HG03442 (cell line): ENCODE data around the gene TBC1D10A.

Experiments
- ATAC-seq: cut with Tn5 transposase; IDR thresholded peaks from one replicate; pipeline ENCODE4 v1.9.1; 2021; ENCODE audit warnings: mild to moderate bottlenecking, moderate library complexity; ENCODE audit not compliant: unreplicated experiment

The TBC1D10A gene

DNA sequence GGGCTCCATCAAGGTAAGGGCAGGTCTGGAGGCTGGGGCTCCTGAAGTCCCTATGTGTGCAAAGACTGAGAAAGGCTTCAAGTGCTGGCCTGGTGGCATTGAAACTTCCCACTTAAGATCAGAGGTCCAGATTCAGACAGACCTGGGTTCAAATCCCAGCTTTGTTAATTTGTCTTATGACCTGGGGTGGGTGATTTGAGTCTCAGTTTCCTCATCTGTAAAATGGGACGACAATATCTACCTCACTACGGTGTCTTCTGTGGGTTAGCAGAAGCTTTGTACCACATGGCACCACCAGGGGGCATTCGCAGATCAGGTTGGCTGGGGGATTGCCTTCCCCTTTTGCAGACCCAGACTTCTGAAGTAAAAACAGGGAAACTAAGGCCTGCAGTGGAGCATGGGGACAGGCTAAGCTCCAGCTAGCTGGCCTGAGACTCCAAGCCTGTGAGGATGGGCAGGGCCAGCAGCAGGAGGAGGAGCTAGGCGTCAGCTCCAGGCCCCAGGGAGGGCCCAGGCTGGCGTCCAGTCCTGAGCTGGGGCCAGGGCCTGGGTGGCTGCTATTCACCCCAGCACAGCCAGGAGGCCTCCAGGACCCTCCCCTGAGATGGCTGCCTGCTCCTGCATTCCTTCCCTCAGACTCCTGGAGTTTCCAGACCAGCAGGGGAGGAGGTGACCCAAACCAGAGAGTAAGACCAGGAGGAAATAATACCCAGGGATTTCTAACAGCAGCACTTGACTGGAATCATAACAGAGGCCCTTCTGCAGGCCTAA lies 38.9 kb downstream of the TBC1D10A start:
- no peak for ATAC-seq

GRCh38 chr22:30286813-30287647 lies 39.7 kb downstream of the TBC1D10A start:
- ATAC-seq = no peak

- ATAC-seq = no peak
These were observed 40.4 kb downstream of the TBC1D10A start for GRCh38 chr22:30286331-30286730.

DNA sequence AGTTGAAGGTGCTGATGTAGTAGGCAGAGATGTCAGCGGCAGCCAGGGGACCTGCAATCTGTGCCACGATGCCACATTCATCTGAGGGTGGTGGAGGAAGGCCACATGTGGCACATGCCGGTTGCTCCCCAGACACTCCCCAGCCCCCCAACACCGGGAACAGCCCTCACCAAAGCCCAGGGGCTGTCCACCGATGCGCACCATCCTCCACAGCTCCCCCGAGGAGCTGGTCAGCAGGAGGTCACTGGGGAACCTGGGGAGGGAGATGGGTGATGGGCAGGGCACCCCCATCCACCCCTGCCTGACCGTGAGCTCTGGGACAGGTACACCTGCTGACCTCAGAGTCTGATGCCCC lies 40.9 kb downstream of the TBC1D10A start:
- no peak for ATAC-seq

DNA sequence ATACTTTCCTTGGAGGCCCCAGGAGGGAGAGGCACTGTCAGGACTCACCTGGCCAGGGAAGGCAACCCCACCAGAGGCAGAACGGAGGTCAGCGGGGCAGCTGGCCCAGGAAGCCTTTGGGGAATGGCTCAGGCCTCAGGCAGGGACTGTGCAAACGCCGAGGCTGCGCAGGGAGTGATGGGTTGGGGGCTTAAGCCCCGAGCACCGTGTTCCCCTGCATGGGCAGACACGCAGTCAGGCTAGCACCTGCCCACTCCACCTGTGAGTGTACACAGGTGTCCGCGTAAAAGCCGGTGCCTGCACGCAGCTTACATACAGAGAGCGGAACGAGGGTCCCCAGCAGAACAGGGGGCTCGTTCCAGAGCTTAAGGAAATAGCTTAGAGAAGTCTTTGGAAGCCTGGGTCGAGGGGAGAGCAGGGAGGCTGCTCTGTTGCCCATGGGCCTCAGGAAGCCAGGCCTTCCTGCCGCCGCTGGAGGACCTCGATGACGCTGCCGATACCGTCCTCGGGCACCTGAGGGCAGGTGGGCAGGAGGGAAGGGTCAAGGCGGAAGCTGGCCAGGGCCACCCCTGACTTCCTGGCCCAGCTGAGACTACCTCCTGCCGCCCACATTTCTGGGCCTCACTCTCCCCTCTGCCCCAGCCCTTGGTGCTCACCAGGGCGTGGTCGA lies 41.4 kb downstream of the TBC1D10A start:
- ATAC-seq = no peak

- no peak for ATAC-seq
These were observed 42.1 kb downstream of the TBC1D10A start for GRCh38 chr22:30284666-30285065.

- ATAC-seq = no peak
These were observed 42.6 kb downstream of the TBC1D10A start for GRCh38 chr22:30284172-30284571.

- ATAC-seq = no peak
These were observed 43.4 kb downstream of the TBC1D10A start for GRCh38 chr22:30283342-30283741.

DNA sequence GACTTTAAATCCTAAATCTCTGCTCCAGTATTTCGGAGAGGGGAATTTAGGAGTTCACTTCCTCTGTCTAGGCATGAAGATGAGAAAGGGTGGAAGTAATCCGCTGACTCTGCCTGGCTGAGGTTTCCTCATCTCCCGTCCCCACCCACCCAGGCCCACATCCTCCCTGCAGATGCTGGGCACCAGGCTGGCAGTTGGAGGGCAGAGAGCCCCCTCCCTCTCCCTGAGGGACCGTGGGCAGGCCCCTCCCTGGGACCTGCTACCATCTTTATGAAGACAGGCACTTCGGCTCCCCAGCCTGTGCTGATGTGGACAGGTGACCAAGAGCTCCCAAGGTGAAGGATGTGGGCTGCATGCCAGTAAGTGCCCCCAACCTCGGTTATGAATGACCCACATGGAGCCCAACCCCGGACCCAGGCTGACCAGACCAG lies 44.1 kb downstream of the TBC1D10A start:
- ATAC-seq = no peak

- no peak for ATAC-seq
These were observed 46.2 kb downstream of the TBC1D10A start for GRCh38 chr22:30280505-30280904.

- ATAC-seq = no peak
These were observed 46.8 kb downstream of the TBC1D10A start for GRCh38 chr22:30279932-30280331.

DNA sequence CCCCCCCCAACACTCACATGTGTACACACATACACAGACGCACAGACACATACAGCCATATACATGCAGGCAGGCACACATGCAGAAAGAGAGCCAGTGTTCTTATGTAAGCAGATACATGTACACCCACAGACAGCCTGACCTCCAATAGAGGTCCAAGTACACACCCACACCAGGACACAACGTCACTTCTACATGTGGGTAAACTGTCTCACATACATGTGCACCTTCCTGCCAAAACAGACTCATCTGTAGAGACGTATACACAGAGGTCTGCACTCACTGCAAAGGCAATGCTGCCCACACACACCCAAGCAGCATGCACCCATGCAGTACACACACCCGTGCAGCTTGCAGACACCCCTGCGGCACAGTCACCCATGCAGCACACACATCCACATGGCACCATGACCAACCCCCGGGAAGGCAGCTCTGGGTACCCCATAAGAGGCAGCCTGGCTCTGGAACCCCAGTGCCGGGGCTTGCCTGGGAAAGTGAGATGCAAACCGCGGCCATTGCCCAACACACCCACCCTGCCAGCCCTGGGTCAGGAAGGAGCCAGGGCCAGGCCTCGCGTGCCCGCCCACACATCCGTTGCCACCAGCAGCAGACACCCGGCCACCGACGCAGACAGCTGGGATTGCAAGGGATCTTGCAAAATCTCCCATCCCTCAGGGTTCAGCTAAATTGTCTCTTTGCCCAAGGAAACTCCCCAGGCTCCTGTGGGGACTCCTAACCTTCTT lies 47.5 kb downstream of the TBC1D10A start:
- ATAC-seq = no peak

DNA sequence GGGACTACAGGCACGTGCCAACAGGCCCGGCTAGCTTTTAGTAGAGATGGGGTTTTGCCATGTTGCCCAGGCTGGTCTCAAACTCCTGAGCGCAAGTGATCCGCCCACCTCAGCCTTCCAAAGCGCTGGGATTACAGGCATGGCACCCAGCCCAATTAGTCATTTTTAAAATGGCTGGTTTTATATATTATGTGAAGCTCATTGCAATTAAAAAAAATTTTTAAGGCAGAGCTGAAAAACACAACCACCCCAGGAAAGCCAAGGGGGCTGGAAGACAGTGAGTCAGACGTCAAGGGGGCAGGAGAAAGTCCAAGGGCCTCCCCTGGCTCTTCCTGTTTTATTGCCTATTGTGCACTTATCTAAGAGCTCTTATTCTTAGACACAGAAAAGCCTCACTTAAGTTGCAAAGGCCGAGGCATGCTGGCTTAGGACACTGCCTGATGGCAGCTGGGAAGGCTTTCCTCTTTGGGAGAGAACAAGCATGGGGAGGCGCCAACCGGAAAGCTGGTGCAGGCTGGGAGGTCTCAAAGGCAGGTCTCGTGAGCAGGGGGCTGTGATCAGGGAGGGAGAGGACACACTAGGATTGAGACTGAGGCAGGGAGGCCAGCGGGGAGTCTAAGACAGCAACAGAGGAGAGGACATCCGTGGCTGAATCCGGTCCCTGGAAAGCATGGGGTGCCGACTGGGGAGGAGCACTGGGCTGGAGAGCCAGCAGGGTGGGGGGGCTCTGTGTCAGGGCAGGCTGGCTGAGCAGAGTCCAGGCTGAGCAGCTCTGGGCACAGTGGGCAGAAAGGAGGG lies 49.0 kb downstream of the TBC1D10A start:
- ATAC-seq = no peak

DNA sequence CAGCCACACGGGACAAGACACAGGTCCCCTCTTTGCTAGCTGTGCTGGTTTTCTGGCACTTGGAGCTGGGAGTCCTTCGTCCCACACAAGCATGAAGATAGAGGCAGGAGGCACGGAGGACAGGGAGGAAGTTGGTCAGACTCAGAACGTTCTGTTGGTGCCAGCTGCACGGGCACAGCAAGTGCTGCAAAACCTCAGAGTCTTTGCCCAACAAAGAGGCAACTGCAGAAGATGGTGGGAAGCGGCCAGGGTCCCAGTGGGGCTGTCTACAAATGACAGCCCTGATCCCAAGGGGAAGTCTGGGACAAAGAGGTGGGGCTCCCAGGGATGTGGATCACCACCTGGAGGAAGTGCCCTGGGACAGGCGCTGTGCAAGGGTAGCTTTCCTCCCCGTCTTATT lies 50.7 kb downstream of the TBC1D10A start:
- ATAC-seq = no peak

- ATAC-seq = no peak
These were observed 51.1 kb downstream of the TBC1D10A start for GRCh38 chr22:30275625-30276024.

GRCh38 chr22:30274437-30274812 lies 52.3 kb downstream of the TBC1D10A start:
- ATAC-seq = no peak

GRCh38 chr22:30273711-30274436 lies 52.9 kb downstream of the TBC1D10A start:
- ATAC-seq = no peak

DNA sequence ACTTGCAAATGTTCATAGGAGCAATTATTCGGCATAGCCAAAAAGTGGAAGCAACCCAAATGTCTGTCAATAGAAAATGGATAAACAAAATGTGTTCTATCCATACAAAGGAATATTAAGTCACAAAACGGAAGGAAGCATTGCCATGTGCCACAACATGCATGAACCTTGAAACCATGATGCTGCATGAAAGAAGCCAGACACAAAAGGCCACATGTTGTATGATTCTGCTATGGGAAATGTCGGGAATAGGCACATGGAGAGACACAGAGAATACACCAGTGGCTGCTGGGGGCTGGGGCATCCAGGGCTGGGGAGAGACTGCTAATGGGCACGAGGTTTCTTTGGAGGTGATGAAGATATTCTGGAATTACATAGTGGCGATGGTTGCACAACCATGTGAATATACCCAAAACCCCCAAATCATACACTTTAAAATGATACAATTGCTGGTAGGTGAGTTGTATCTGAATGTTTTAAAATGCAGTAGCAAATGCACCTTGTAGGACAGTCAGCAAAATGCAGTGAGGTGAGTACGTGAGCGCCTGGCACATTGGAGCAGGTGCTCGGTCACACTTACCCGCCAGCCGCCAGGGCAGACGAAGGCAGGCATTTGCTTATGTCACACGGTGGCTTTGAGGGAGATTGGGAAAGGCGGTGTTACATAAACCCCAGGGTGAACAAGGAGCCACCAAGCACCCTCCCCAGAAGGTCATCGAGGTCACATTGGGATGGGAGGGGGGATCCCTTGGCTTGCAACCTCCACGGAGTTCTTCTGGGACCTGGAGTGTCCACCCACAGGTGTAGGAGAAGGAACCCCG lies 53.8 kb downstream of the TBC1D10A start:
- ATAC-seq = no peak

DNA sequence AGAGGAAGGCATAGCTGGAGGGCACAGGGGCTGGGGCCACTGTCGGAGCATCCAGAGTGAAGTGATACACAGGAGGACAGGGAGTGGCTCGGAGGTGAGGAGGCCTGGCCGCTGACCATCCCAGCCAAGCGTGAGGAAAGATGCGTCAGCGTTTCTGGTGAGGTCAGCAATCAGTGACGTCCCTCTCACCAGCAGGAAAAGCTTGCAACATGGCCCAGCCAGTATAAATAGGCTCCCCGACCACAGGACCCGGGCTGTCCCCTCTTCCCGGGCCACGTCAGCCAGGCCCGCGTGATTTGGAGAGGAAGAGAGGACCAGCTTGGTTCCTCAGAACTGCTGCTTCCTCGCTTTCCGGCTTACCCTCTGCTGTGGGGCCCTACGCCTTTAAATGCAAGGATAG lies 55.9 kb downstream of the TBC1D10A start:
- no peak for ATAC-seq
